ENCODE data around the gene COL24A1. TPM values are rescaled to one million over a fixed set of nuclear protein-coding genes. Genes with fewer than 3 reads are reported as not detected.
A peak's percentile ranks its signal among the peaks of the same experiment; 100 is the strongest.

COL24A1 gene
- total RNA-seq, 1 experiment from 2014 or later = not detected

GRCh38 chr1:85708829-85709227 is 447.7 kb downstream of the COL24A1 start:
- ChIA-PET RAD21 (ENCODE audit: low non-redundant PET in 1 of 2, low total read pairs in 2 of 2, uncharacterized antibody in 2 of 2, unreplicated experiment in 2 of 2) (no interaction called here), CTCF (interaction anchor here (0.6 to 1.6 kb wide), 10 partner anchors 11 to 310 kb away, joined by 3 to 14 read pairs (median 4); no protein-coding TSS in a partner anchor), POLR2A (interaction anchor here (0.9 to 1.1 kb wide), 8 partner anchors 9 to 142 kb away, joined by 3 to 5 read pairs (median 4); partner anchors contain the start of gene CCN1)
- no peaks in the 10 kb centered on the region for H3K27me3 ChIP-seq (ENCODE audit: insufficient read depth, low read length)
- H3K36me3 ChIP-seq (ENCODE audit: control insufficient read depth in 1 of 2, insufficient read depth in 2 of 2, low read length in 2 of 2) = peaks cover under 1 to 15% of the 10 kb centered on the region in 2 experiments
- intact Hi-C loops (cut with micrococcal nuclease) = loop anchor here (5.0 kb wide), 1 partner anchor 402 kb away; no protein-coding TSS in a partner anchor
- peak overlapping the region; percentile 50 for H2AFZ ChIP-seq (ENCODE audit: low read depth, low read length, poor library complexity, severe bottlenecking)
- peak overlapping the region; percentile 73 for H3K27ac ChIP-seq (ENCODE audit: low read depth, low read length)
- H4K20me1 ChIP-seq (ENCODE audit: insufficient read depth) = no peaks in the 10 kb centered on the region
- H3K9me3 ChIP-seq (ENCODE audit: control insufficient read depth in 1 of 2, insufficient read depth in 1 of 2, low read depth in 1 of 2, low read length in 2 of 2) = no peaks in the 10 kb centered on the region
- DNase-seq (ENCODE audit: low read depth, low spot score) (no peak), ATAC-seq (peak; percentile 59)
- BruUV-seq (replicated peaks) = TSS peak; percentile 96
- H3K4me3 ChIP-seq (replicated peaks in 1 of 2; ENCODE audit: low read depth in 1 of 2, low read length in 2 of 2) = peak overlapping the region; percentile 93 to 97
- no peaks in the 10 kb centered on the region for H3K9me2 ChIP-seq (ENCODE audit: insufficient read depth)
- no peak for TF ChIP-seq SP1 (IDR thresholded peaks at IDR 0.05; ENCODE audit: low read depth)
- no peak for TF ChIP-seq POLR2A (IDR thresholded peaks at IDR 0.05; ENCODE audit: borderline replicate concordance, extremely low read depth, insufficient read depth, insufficient read length)
- no peak for TF ChIP-seq CTCF (IDR thresholded peaks at IDR 0.05 in 2 of 3, conservative IDR thresholded peaks at IDR 0.05 in 1 of 3; ENCODE audit: borderline replicate concordance in 1 of 3, insufficient read depth in 1 of 3, low read depth in 2 of 3, low read length in 2 of 3)
- TF ChIP-seq SIN3A (IDR thresholded peaks at IDR 0.05; ENCODE audit: low read depth) = no peak
- no peak for TF ChIP-seq MAX (IDR thresholded peaks at IDR 0.05)
- TF ChIP-seq POLR2AphosphoS5 (IDR thresholded peaks at IDR 0.05; ENCODE audit: low read depth, low read length) = no peak
- no peak for TF ChIP-seq ZBTB33 (IDR thresholded peaks at IDR 0.05; ENCODE audit: extremely low read depth, insufficient replicate concordance, low read length)
- no peak for TF ChIP-seq EGR1 (IDR thresholded peaks at IDR 0.05; ENCODE audit: low read depth)
- TF ChIP-seq ZNF274 (IDR thresholded peaks at IDR 0.05; ENCODE audit: low read depth, low read length) = no peak
- TF ChIP-seq ZFX (IDR thresholded peaks at IDR 0.05) = no peak
- no peak for TF ChIP-seq RAD21 (IDR thresholded peaks at IDR 0.05; ENCODE audit: low read depth)
- TF ChIP-seq REST (IDR thresholded peaks at IDR 0.05; ENCODE audit: low read depth) = no peak
- TF ChIP-seq EZH2phosphoT487 (IDR thresholded peaks at IDR 0.05; ENCODE audit: borderline replicate concordance) = no peak
- no peak for TF ChIP-seq FOSL1 (IDR thresholded peaks at IDR 0.05; ENCODE audit: low read depth)
- TF ChIP-seq SRF (IDR thresholded peaks at IDR 0.05; ENCODE audit: low read depth) = no peak
- TF ChIP-seq ATF3 (IDR thresholded peaks at IDR 0.05) = no peak
- TF ChIP-seq CEBPB (IDR thresholded peaks at IDR 0.05; ENCODE audit: low read depth) = no peak
- H3K79me2 ChIP-seq (ENCODE audit: insufficient read depth, low read length) = peaks cover 43% of the 10 kb centered on the region
- H3K4me2 ChIP-seq (ENCODE audit: low read length) = peak overlapping the region; percentile 91
- H3K9ac ChIP-seq (ENCODE audit: low read length) = peak overlapping the region; percentile 80
- peaks cover 13 to 19% of the 10 kb centered on the region in 2 experiments; a peak in 3 of 4 replicates for H3K4me1 ChIP-seq (ENCODE audit: control insufficient read depth in 1 of 2, insufficient read depth in 2 of 2, low read length in 2 of 2)

Data from HCT116 (cell line).